Measurements from ENCODE around the gene LY9. TPM values are rescaled to one million over a fixed set of nuclear protein-coding genes. Genes with fewer than 3 reads are reported as not detected.
"Not testable (repeated sequence)": the region's sequence is repeated elsewhere in the genome, so short reads cannot be mapped to it uniquely, and the experiment has no call there.

The LY9 gene
- total and polyA plus RNA-seq, 9 donors, result 0.15 to 2.9 (median 0.45) TPM; not detected in 2

DNA sequence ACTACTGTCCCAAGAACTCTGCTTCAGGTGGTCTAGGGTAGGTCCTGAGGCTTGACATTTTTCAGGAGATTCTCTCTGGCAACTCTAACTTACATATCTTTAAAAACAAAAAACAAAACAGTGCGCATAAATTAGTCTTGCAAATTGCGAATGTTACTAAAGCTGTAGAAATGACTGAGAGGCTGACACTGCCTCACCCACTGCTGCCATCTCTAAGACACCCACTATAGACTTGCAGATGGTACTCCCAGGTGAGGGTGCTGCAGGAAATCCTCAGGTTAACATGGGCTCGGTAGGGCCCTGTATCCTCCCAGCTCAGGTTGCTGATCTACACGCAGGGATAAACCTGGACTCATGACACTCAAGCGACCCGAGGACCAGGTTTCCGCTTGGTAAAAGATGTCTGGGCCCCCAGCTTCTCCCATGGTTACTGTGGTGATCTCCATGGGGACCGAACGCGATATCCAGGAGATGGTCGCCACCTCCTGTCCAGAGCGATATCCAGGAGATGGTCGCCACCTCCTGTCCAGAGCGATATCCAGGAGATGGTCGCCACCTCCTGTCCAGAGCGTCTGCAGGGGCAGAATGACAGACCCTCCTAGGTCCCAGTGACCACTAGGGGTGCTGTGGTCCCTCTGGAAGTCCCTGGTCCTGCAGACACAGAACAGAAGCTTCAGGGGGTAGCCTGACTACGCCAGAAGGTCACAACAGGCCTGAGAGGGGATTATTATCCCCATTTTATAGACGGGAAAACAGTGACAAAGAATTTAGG is 16.2 kb upstream of the LY9 start:
- Histone ChIP-seq H3K27ac (no peak overlapping the region), H3K9me3 (no peaks in the 10 kb centered on the region), H3K36me3 (no peaks in the 10 kb centered on the region), H3K27me3 (no peaks in the 10 kb centered on the region), H3K4me1 (ENCODE audit: insufficient read depth) (no peaks in the 10 kb centered on the region), H3K4me3 (no peak overlapping the region)
- DNase-seq, result no peak
- TF ChIP-seq EP300 (IDR thresholded peaks at IDR 0.05) (no peak), POLR2A (IDR thresholded peaks at IDR 0.05) (no peak)
- TF ChIP-seq, protein P1, sequence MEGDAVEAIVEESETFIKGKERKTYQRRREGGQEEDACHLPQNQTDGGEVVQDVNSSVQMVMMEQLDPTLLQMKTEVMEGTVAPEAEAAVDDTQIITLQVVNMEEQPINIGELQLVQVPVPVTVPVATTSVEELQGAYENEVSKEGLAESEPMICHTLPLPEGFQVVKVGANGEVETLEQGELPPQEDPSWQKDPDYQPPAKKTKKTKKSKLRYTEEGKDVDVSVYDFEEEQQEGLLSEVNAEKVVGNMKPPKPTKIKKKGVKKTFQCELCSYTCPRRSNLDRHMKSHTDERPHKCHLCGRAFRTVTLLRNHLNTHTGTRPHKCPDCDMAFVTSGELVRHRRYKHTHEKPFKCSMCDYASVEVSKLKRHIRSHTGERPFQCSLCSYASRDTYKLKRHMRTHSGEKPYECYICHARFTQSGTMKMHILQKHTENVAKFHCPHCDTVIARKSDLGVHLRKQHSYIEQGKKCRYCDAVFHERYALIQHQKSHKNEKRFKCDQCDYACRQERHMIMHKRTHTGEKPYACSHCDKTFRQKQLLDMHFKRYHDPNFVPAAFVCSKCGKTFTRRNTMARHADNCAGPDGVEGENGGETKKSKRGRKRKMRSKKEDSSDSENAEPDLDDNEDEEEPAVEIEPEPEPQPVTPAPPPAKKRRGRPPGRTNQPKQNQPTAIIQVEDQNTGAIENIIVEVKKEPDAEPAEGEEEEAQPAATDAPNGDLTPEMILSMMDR (IDR thresholded peaks at IDR 0.05), result no peak
- intact Hi-C loops (cut with DNase I), result no loop called here
- WGBS, 3 donors, result 91 to 93% (median 91%) methylated on average over 18 of the region's 18 CpGs

DNA sequence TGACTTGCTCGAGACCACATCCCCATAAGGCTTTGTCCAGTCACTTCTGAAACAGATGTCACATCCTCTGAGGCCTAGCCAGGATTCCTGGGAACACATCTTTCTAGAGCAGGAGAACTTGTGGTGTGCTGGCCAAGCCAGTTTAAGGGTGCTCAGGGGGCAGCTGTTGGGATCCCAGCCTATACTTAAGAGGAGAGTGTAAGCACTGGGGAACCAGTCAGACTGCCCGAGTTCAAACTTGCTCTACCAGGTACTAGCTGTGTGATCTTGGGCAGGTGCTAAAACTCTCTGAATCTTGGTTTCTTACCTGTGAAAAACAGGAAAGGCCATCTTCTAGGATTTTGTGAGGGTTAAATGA is 15.6 kb upstream of the LY9 start:
- 91 to 100% (median 97%) methylated on average over 2 of the region's 2 CpGs for WGBS, 3 donors
- Histone ChIP-seq H3K27ac (no peak overlapping the region), H3K4me3 (no peak overlapping the region), H3K36me3 (no peaks in the 10 kb centered on the region), H3K27me3 (no peaks in the 10 kb centered on the region), H3K4me1 (ENCODE audit: insufficient read depth) (no peaks in the 10 kb centered on the region), H3K9me3 (no peaks in the 10 kb centered on the region)
- DNase-seq, result no peak
- intact Hi-C loops (cut with DNase I), result no loop called here
- TF ChIP-seq EP300 (IDR thresholded peaks at IDR 0.05) (no peak), POLR2A (IDR thresholded peaks at IDR 0.05) (no peak)
- TF ChIP-seq, protein P1 (IDR thresholded peaks at IDR 0.05), result no peak

DNA sequence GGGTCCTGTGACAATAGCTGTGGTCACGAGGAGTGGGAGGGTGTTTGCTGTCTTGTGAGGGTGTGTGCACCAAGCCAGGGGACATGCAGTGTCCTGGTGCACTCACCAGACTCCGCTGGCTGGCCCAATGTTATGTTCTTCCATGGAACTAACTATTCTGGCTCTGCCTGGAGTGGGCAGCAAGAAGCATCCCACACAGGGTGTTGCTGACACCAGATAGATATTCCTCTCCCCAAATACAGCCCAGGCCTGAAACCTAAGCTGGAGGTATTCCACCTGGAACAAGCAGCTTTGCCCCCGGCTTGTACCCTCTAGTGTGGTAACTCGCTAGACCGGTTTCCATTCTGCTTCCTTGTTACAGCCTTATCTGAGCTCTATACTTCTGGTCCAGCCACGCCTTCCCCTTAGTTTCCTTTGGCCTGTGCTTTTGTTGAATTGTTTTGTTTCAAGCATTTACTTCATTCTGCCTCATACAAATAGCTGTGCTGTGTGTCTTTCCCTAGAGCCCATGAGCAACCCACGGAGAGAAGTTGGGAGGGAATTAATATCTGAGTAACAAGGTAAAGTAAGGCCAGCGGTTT is 14.7 kb upstream of the LY9 start:
- WGBS, 3 donors, result 69 to 76% (median 75%) methylated on average over 8 of the region's 8 CpGs
- H3K4me3 ChIP-seq, result no peak overlapping the region
- H3K27ac ChIP-seq, result no peak overlapping the region
- H3K36me3 ChIP-seq, result no peaks in the 10 kb centered on the region
- no peaks in the 10 kb centered on the region for H3K4me1 ChIP-seq (ENCODE audit: insufficient read depth)
- intact Hi-C loops (cut with DNase I), result no loop called here
- no peaks in the 10 kb centered on the region for H3K9me3 ChIP-seq
- no peak for TF ChIP-seq POLR2A (IDR thresholded peaks at IDR 0.05)
- no peak for TF ChIP-seq EP300 (IDR thresholded peaks at IDR 0.05)
- TF ChIP-seq, protein P1 (IDR thresholded peaks at IDR 0.05), result no peak
- DNase-seq, result no peak
- H3K27me3 ChIP-seq, result no peaks in the 10 kb centered on the region

DNA sequence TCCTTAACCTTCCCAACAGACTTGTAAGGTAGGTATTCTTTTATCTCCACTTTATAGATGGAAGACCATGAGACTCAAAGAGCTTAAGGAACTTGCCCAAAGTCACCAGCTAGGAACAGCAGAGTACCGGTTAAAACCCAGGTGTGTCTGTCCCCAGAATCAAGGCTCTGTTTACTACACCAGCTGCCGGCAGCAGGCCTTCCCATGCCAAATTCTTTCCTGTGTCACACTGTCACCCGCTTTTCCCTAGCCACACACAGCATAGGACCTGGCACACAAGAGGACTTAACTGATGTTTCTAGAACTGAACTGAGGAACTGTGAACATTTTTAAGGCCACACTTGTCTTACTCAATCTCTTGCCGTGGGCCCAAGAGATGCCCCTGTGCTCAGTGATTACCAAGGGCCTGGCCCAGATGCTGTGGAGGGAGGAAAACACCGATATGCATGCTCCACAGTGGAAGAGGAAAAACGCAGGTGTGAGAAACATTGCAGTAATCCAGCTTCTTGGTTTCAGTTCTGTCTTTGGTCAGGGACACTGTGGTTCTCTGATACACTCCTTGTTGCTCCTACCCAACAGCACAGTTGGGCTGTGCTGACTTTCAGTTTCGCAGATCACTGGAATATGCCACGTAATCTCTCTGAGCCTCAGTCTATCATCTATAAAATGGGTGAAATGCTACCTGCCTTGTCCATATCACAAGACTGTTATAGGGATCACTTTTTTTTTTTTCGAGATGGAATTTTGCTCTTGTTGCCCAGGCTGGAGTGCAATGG is 13.9 kb upstream of the LY9 start:
- intact Hi-C loops (cut with DNase I), result no loop called here
- 88 to 90% (median 89%) methylated on average over 9 of the region's 9 CpGs for WGBS, 3 donors

DNA sequence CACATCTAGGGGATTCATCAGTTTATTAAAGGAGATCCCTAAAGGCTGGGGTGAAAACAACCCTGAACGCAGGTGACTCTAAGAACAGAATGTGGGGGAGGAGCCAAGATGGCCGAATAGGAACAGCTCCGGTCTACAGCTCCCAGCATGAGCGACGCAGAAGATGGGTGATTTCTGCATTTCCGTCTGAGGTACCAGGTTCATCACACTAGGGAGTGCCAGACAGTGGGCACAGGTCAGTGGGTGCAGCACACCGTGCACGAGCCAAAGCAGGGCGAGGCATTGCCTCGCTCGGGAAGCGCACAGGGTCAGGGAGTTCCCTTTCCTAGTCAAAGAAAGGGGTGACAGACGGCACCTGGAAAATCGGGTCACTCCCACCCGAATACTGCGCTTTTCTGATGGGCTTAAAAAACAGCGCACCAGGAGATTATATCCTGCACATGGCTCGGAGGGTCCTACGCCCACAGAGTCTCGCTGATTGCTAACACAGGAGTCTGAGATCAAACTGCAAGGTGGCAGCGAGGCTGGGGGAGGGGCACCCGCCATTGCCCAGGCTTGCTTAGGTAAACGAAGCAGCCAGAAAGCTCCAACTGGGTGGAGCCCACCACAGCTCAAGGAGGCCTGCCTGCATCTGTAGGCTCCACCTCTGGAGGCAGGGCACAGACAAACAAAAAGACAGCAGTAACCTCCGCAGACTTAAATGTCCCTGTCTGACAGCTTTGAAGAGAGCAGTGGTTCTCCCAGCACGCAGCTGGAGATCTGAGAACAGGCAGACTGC is 12.8 kb upstream of the LY9 start:
- 87 to 90% (median 88%) methylated on average over 21 to 25 of the region's 25 CpGs for WGBS, 3 donors
- H3K27me3 ChIP-seq; intact Hi-C loops (cut with DNase I); H3K9me3 ChIP-seq; H3K4me3 ChIP-seq; H3K4me1 ChIP-seq (ENCODE audit: insufficient read depth); H3K27ac ChIP-seq; DNase-seq; H3K36me3 ChIP-seq: not testable (repeated sequence)

More for the DNA sequence above, 13.9 kb upstream of the LY9 start:
- DNase-seq, result no peak
- H3K27me3 ChIP-seq, result no peaks in the 10 kb centered on the region
- no peaks in the 10 kb centered on the region for H3K36me3 ChIP-seq
- no peak for TF ChIP-seq EP300 (IDR thresholded peaks at IDR 0.05)
- TF ChIP-seq, protein P1 (IDR thresholded peaks at IDR 0.05), result no peak
- TF ChIP-seq POLR2A (IDR thresholded peaks at IDR 0.05), result no peak
- H3K27ac ChIP-seq, result no peak overlapping the region
- no peaks in the 10 kb centered on the region for H3K9me3 ChIP-seq
- H3K4me1 ChIP-seq (ENCODE audit: insufficient read depth), result no peaks in the 10 kb centered on the region
- no peak overlapping the region for H3K4me3 ChIP-seq

Data from ovary (tissue), 9 donors.